Activated naive CD8-positive, alpha-beta T cell treated with anti-CD3 and anti-CD28 coated beads, Interleukin-2, amount 10 ng/mL, durations not matched to agents 7 days and 5 days (primary cell): Measurements from ENCODE around the gene SIN3B. TPM values are rescaled to one million over a fixed set of nuclear protein-coding genes. Genes with fewer than 3 reads are reported as not detected.

Source experiments
- ATAC-seq: fragments of 150-1000 bp; cut with Tn5 transposase; one replicate; pipeline ENCODE4 v1.10.0; 2021; ENCODE audit warnings: low read depth, moderate library complexity
- POLR2A ChIA-PET: fragments of 350-600 bp; sonication (Branson Sonifier 250); formaldehyde crosslinking; loops from one replicate; lab custom pipeline; 2021; ENCODE audit warnings: antibody characterized with exemption; lab: Charles Lee
- DNase-seq: peaks from one replicate; pipeline ENCODE4 v3.0.0; 2021
- H3K27ac Mint-ChIP-seq: one replicate; pipeline ENCODE4 v1.8.0; 2022; ENCODE audit warnings: mild to moderate bottlenecking, mixed read lengths
- H3K27me3 Mint-ChIP-seq: one replicate; pipeline ENCODE4 v1.8.0; 2022; ENCODE audit warnings: mild to moderate bottlenecking, moderate library complexity, mixed read lengths
- H3K36me3 Mint-ChIP-seq: one replicate; pipeline ENCODE4 v1.8.0; 2021; ENCODE audit warnings: mild to moderate bottlenecking, mixed read lengths
- H3K4me1 Mint-ChIP-seq: one replicate; pipeline ENCODE4 v1.8.0; 2021; ENCODE audit warnings: mixed read lengths
- H3K4me3 Mint-ChIP-seq: one replicate; pipeline ENCODE4 v1.8.0; 2022; ENCODE audit warnings: mild to moderate bottlenecking, moderate library complexity, mixed read lengths
- H3K9me3 Mint-ChIP-seq: one replicate; pipeline ENCODE4 v1.8.0; 2021; ENCODE audit warnings: mixed read lengths
- total RNA-seq, 2 experiments: library from RNA; stranded (reverse); gene quantifications; one replicate each; pipeline ENCODE4 v1.2.3, GENCODE V29; 2021

SIN3B gene
- total RNA-seq, 2 experiments from 2014 or later: 49.3 to 50.3 TPM

DNA sequence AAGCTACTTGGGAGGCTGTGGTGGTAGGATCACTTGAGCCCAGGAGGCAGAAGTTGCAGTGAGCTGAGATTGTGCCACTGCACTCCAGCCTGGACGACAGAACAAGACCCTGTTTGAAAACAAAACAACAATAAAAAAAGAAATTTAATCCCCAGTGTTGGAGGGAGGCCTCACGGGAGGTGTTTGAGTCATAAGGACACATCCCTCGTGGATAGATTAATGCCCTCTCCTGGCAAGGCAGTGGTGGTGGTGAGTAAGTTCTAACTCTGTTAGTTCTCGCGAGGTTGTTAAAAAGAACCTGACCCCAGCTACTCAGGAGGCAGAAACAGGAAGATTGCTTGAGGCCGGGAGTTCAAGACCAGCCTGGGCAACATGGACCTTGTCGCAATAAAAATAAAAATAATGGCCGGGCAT, 27.6 kb upstream of the SIN3B start:
- DNase-seq (no peak), ATAC-seq (no peak)
- POLR2A ChIA-PET: interaction anchor here (0.6 kb wide), 1 partner anchor 692 kb away, joined by 3 read pairs; no protein-coding TSS in a partner anchor
- Mint-ChIP-seq H3K9me3 (peaks cover 3% of the 10 kb centered on the region), H3K4me3 (no peak overlapping the region), H3K27ac (no peak overlapping the region), H3K4me1 (no peaks in the 10 kb centered on the region), H3K36me3 (no peaks in the 10 kb centered on the region), H3K27me3 (no peaks in the 10 kb centered on the region)

DNA sequence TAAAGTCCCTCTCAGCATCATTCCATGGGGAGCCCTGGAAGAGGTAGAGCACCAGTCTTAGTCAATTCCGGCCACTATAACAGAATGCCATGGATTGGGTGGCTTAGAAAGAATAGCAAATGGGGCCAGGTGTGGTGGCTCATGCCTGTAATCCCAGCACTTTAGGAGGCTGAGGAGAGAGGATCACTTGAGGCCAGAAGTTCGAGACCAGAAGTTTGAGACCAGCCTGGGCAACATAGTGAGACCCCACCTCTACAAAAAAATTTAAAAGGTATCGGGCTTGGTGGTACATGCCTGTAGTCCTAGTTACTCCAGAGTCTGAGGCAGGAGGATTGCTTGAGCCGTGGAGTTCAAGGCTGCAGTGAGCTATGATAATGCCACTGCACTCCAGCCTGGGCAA, 25.0 kb upstream of the SIN3B start:
- DNase-seq (no peak), ATAC-seq (no peak)
- no peaks in the 10 kb centered on the region for H3K36me3 Mint-ChIP-seq
- POLR2A ChIA-PET: no interaction called here
- no peaks in the 10 kb centered on the region for H3K27me3 Mint-ChIP-seq
- no peak overlapping the region for H3K27ac Mint-ChIP-seq
- H3K4me1 Mint-ChIP-seq: no peaks in the 10 kb centered on the region
- H3K4me3 Mint-ChIP-seq: no peak overlapping the region
- H3K9me3 Mint-ChIP-seq: no peaks in the 10 kb centered on the region

DNA sequence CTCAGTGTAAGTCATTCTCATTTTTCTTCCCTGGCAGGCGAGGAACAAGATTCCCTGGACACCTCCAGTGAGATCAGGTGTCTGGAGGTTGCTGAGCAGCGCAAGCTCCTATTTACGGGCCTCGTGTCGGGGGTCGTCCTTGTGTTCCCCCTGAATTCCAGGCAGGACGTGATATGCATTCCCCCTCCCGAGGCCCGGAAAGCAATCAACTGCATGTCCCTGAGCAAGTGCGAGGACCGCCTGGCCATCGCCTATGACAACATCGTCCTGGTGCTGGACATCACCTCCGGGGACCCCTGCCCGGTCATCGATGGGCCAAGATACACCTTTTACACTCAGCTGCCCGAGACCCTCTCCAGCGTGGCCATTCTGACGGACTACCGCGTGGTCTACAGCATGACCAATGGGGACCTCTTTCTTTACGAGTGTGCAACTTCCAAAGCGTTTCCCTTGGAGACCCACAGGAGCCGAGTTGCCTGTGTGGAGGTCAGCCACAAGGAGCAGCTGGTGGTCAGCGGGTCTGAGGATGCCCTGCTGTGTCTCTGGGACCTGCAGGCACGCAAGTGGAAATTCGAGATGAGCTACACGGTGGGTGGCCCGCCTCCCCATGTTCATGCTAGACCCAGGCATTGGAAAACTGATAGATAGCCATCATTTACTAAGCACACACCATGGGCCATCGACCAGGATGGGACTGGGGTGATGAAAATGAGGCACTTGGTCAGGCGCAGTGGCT, 21.5 kb upstream of the SIN3B start:
- no peaks in the 10 kb centered on the region for H3K36me3 Mint-ChIP-seq
- ATAC-seq (no peak), DNase-seq (no peak)
- POLR2A ChIA-PET: interaction anchor here (0.5 kb wide), 1 partner anchor 117 kb away, joined by 6 read pairs; no protein-coding TSS in a partner anchor
- no peaks in the 10 kb centered on the region for H3K9me3 Mint-ChIP-seq
- no peaks in the 10 kb centered on the region for H3K27me3 Mint-ChIP-seq
- no peak overlapping the region for H3K27ac Mint-ChIP-seq
- H3K4me3 Mint-ChIP-seq: no peak overlapping the region
- no peaks in the 10 kb centered on the region for H3K4me1 Mint-ChIP-seq

DNA sequence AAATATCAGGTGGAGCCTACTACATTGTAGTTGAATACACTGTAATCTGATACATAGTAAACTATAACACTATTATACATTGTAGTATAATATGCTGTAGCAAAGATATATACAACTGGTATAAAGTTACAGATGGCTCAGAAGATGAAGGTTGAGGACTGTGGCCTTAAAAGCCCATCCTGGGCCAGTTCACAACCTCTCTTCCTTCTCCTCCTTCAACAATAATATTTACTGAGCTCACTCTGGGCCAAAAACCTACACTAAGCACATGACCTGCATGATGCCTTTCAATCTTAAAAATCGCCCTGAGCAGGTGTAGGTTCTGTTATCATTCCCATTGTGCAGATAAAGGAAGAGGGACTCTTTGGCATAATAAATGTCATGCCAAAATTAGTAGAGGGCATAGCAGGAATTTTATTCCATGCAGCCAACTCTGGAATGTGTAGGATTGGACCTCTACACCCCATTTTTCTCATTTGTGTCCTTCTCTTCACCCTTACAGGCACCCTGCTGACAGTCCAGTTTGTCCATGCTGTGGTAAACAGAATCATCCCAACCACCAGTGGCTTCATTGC, 14.6 kb upstream of the SIN3B start:
- H3K4me1 Mint-ChIP-seq: no peaks in the 10 kb centered on the region
- DNase-seq (no peak), ATAC-seq (no peak)
- no peaks in the 10 kb centered on the region for H3K36me3 Mint-ChIP-seq
- no peak overlapping the region for H3K4me3 Mint-ChIP-seq
- H3K27ac Mint-ChIP-seq: no peak overlapping the region
- H3K9me3 Mint-ChIP-seq: peaks cover 4% of the 10 kb centered on the region
- no peaks in the 10 kb centered on the region for H3K27me3 Mint-ChIP-seq
- POLR2A ChIA-PET: no interaction called here

DNA sequence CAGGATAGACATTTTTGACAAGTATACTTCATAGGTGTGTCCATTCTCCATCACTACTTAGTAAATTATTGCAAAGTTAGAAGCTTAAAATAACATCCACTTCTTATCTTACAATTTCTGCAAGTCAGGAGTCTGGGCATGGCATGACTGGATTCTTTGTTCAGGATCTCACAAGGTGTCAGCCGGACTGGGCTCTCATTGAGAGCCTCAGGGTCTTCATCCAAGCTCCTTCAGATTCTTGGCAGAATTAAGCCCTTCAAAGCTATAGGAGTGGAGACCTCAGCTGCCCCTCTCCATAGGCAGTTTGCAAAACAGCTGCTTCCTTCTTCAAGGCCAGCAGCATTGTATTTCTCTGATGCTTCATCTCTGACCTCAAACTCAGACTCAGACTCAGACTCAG, 9.1 kb upstream of the SIN3B start:
- DNase-seq: no peak
- ATAC-seq: no peak
- H3K9me3 Mint-ChIP-seq: peaks cover 1% of the 10 kb centered on the region
- peaks cover 5% of the 10 kb centered on the region for H3K4me1 Mint-ChIP-seq
- peaks cover 6% of the 10 kb centered on the region for H3K27me3 Mint-ChIP-seq
- H3K4me3 Mint-ChIP-seq: no peak overlapping the region
- H3K36me3 Mint-ChIP-seq: no peaks in the 10 kb centered on the region
- POLR2A ChIA-PET: no interaction called here
- no peak overlapping the region for H3K27ac Mint-ChIP-seq

DNA sequence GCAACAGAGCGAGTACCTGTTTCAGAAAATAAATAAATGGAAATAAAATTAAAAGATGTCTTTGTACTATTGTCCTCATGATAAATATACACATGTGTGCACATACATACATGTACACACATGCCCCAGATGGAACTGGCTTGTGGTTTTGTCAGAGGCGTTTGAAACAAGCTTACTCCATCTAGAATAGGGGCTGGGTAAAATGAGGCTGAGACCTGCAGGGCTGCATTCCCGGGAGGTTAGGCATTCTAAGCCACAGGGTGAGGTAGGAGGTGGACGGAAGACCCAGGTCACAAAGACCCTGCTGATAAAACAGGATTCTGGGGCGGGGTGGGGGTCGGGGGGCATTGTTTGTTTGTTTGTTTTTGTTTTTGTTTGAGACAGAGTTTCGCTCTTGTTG, 8.1 kb upstream of the SIN3B start:
- no peaks in the 10 kb centered on the region for H3K36me3 Mint-ChIP-seq
- peaks cover 15% of the 10 kb centered on the region for H3K27me3 Mint-ChIP-seq
- H3K4me3 Mint-ChIP-seq: no peak overlapping the region
- POLR2A ChIA-PET: interaction anchor here (0.6 kb wide), 1 partner anchor 271 kb away, joined by 3 read pairs; no protein-coding TSS in a partner anchor
- ATAC-seq: no peak
- peaks cover 11% of the 10 kb centered on the region for H3K4me1 Mint-ChIP-seq
- no peaks in the 10 kb centered on the region for H3K9me3 Mint-ChIP-seq
- H3K27ac Mint-ChIP-seq: no peak overlapping the region
- no peak for DNase-seq

DNA sequence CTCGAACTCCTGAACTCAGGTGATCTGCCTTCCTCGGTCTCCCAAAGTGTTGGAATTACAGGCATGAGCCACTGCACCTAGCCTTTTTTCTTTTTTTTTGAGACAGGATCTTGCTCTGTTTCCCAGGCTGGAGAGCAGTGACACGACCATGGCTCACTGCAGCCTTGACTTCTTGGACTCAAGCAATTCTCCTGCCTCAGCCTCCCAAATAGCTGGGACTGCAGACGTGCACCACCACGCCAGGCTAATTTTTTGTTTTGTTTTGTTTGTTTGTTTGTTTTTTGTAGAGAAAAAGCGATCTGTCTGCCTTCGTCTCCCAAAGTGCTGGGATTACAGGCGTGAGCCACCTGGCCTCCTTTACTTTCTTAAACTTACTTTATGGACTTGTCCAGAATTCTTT, 6.5 kb upstream of the SIN3B start:
- POLR2A ChIA-PET: no interaction called here
- H3K4me3 Mint-ChIP-seq: no peak overlapping the region
- H3K27me3 Mint-ChIP-seq: peaks cover 21% of the 10 kb centered on the region
- H3K36me3 Mint-ChIP-seq: no peaks in the 10 kb centered on the region
- DNase-seq (no peak), ATAC-seq (no peak)
- peaks cover 15% of the 10 kb centered on the region for H3K4me1 Mint-ChIP-seq
- peaks cover 2% of the 10 kb centered on the region for H3K9me3 Mint-ChIP-seq
- no peak overlapping the region for H3K27ac Mint-ChIP-seq

DNA sequence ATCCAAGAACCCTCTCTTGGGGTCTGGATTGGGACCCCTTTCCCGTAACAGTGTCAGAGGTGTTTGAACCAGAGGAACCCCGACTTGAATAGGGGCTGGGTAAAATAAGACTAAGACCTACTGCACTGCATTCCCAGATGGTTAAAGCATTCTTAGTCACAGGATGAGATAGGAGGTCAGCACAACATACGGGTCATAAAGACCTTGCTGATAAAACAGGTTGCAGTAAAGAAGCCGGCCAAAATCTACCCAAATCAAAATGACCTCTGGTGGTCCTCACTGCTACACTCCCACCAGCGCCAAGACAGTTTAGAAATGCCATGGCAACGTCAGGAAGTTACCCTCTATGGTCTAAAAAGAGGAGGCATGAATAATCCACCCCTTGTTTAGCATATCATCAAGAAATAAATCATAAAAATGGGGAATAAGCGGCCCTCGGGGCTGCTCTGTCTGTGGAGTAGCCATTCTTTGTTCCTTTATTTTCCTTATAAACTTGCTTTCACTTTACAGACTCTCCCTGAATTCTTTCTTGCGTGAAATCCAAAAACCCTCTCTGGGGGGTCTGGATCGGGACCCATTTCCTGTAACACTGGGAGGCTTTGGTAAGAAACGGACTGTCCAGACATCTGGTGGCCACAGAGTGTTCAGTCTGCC, 4.4 kb upstream of the SIN3B start:
- POLR2A ChIA-PET: no interaction called here
- H3K4me1 Mint-ChIP-seq: peaks cover 18% of the 10 kb centered on the region
- H3K36me3 Mint-ChIP-seq: no peaks in the 10 kb centered on the region
- H3K27ac Mint-ChIP-seq: no peak overlapping the region
- ATAC-seq: no peak
- peaks cover 2% of the 10 kb centered on the region for H3K9me3 Mint-ChIP-seq
- peaks cover 21% of the 10 kb centered on the region for H3K27me3 Mint-ChIP-seq
- H3K4me3 Mint-ChIP-seq: peak overlapping the region; percentile 53
- no peak for DNase-seq

DNA sequence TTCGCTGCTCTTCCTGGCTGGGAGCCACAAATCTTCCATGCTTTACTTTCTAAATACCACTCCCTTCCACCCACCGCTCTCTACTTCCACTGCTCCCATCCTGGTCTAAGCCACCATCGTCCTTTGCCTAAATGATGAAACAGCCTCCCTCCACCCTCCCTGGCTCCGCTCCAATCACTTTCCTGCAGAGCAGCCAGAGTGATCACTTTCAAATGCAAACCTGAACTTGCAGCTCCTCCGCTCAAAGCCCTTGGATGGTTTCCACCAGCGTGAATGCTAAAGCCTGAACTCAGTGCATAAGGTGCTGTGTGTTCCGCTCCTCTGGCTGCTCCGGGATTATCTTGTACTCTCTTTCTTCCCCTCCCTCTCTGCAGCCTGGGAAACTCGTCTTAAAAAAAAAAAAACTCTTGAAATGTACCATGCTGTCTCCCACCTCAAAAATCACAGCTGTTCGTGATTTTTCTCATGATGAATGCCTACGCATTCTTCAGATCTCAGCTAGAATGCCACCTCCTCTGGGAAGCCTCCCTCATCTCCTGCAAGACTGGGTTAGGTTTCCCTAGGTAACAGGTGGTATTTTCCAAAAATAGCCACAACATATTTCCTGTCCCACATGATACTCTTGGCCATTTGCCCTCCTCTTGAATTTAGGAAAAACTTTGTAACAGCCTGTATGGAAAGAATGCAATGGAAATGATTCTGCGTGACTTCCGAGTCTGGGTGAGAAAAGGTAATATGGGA, 3.7 kb upstream of the SIN3B start:
- ATAC-seq (no peak), DNase-seq (no peak)
- Mint-ChIP-seq H3K4me3 (peak overlapping the region; percentile 53), H3K9me3 (peaks cover 2% of the 10 kb centered on the region), H3K36me3 (no peaks in the 10 kb centered on the region), H3K27ac (peak overlapping the region; percentile 7), H3K4me1 (peaks cover 22% of the 10 kb centered on the region), H3K27me3 (peaks cover 21% of the 10 kb centered on the region)
- POLR2A ChIA-PET: interaction anchor here (0.6 kb wide), 1 partner anchor 17 kb away, joined by 3 read pairs; no protein-coding TSS in a partner anchor

DNA sequence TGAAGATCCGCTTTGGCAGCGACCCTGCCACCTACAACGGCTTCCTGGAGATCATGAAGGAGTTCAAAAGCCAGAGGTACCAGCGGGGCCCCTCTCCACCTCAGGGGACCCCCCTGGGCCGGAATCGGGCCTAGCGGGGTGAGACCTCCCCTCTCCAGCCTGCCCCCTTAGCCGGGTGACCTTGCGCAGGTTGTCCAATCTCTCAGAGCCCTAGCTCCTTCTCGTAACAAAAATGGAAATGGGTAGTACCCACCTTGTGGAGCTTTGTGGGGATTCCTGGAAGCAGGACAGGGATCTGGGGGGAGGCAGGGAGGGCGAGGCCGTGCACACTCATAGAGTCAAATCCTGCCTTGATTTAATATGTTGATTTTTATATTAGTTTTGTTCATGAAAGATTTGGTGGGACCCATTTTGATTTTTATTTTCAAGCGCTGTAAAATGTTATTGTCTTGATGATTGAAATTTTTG, 658 bp downstream of the SIN3B start:
- H3K36me3 Mint-ChIP-seq: peaks cover 15% of the 10 kb centered on the region
- POLR2A ChIA-PET: interaction anchor here (0.6 kb wide), 1 partner anchor 237 kb away, joined by 4 read pairs; no protein-coding TSS in a partner anchor
- peak overlapping the region; percentile 89 for H3K4me3 Mint-ChIP-seq
- H3K4me1 Mint-ChIP-seq: peaks cover 23% of the 10 kb centered on the region
- peaks cover 17% of the 10 kb centered on the region for H3K27me3 Mint-ChIP-seq
- DNase-seq (no peak), ATAC-seq (no peak)
- H3K27ac Mint-ChIP-seq: peak overlapping the region; percentile 89
- H3K9me3 Mint-ChIP-seq: peaks cover 2% of the 10 kb centered on the region

DNA sequence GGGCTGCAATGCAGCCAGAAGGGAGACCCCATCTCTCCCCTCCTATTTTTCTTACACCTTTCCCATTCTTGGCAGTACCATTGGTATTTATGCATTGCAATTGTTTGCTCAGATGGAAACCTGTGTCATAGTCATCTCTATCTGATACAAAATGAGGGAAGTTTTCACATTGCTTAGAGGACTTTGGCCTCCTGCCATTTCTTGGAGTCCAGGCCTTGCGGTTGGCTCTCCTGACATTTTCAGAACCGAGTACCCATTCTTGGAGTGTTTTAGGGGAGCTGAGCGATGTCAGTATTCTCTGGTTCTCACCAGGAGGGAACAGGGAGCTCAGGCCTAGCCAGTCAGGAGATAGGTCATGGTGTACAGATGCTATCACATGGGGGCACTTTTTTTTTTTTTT, 1.5 kb downstream of the SIN3B start:
- peak overlapping the region; percentile 89 for H3K4me3 Mint-ChIP-seq
- POLR2A ChIA-PET: no interaction called here

DNA sequence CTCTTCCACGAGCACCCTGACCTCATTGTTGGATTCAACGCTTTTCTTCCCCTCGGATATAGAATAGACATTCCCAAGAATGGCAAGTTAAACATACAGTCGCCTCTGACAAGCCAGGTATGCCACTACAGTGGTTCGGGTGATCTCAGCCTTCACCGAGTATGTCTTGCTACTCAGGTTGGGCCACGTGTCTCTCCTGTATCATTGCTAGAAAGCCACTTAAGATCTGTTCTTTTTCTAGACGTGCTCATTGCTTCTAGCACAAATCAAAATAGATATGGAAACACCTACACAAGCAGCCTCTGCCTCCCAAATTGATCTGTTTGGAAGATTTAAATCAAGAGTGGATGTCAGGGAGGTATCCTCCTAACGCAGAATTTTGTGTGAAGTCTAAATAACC, 2.3 kb downstream of the SIN3B start:
- Mint-ChIP-seq H3K27me3 (peaks cover 6% of the 10 kb centered on the region), H3K36me3 (peaks cover 15% of the 10 kb centered on the region), H3K27ac (no peak overlapping the region), H3K4me1 (peaks cover 17% of the 10 kb centered on the region), H3K4me3 (no peak overlapping the region), H3K9me3 (peaks cover 2% of the 10 kb centered on the region)
- POLR2A ChIA-PET: interaction anchor here (0.6 kb wide), 1 partner anchor 64 kb away, joined by 5 read pairs; no protein-coding TSS in a partner anchor
- DNase-seq (no peak), ATAC-seq (no peak)

More for the DNA sequence above, 1.5 kb downstream of the SIN3B start:
- Mint-ChIP-seq H3K27me3 (peaks cover 9% of the 10 kb centered on the region), H3K27ac (no peak overlapping the region), H3K9me3 (peaks cover 2% of the 10 kb centered on the region), H3K36me3 (peaks cover 15% of the 10 kb centered on the region), H3K4me1 (peaks cover 18% of the 10 kb centered on the region)
- DNase-seq (no peak), ATAC-seq (no peak)

DNA sequence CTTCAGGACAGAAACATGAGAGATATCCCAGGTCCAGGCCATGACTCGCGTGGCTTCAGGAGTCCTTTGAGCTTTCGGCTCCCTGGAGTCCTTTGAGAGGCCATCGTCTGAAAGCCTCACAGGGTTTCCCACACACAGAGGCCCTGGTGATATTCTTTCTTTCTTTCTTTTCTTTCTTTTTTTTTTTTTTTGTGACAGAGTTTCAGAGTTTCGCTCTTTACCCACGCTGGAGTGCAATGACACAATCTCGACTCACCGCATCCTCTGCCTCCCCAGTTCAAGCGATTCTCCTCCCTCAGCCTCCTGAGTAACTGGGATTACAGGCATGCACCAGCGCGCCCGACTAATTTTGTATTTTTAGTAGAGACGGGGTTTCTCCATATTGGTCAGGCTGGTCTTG, 5.5 kb downstream of the SIN3B start:
- no peaks in the 10 kb centered on the region for H3K9me3 Mint-ChIP-seq
- POLR2A ChIA-PET: no interaction called here
- no peaks in the 10 kb centered on the region for H3K27me3 Mint-ChIP-seq
- H3K36me3 Mint-ChIP-seq: peaks cover 19% of the 10 kb centered on the region
- peaks cover 10% of the 10 kb centered on the region for H3K4me1 Mint-ChIP-seq
- no peak overlapping the region for H3K27ac Mint-ChIP-seq
- DNase-seq (no peak), ATAC-seq (no peak)
- no peak overlapping the region for H3K4me3 Mint-ChIP-seq
